ENCODE data around the gene YBX1.

DNA sequence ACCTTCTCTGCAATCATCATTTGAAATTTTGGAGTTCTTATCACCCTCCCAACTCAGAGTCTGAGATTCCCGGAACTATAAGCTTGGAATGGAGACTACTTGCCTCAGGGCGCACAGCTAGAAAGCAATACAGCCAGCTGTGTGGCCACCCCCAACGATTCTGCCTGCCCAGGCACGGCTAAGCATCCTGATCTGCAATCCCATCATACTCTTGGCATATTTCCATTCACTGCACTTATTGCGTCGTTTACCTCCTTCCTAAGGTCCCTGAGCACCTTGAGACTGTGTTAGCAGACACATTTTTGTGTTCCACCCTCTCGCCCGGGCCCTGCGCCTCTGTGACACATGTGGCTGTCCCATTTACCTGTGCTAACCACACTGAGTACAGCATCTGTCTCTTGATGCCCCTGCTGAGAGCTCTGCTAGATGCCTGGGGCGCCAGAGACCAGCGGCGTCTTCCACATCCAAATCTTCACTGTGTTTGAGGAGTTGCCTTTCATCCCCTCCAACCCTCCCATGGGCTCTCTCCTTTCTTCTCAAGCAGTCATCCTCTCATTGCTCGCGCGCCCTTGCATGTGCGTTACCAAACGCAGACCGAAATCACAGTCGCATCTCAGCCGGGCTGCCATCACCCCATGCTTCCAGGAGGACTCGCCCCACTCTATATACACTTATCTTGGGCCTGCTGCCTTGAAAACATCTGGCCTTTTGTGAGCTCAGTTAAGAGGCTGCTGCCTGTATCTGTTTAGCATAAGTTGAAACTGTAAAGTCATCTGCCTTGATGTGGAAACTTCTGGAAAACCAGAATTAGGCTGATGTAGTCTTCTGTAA, 61.3 kb downstream of the YBX1 start:
- TF ChIP-seq, protein P1, sequence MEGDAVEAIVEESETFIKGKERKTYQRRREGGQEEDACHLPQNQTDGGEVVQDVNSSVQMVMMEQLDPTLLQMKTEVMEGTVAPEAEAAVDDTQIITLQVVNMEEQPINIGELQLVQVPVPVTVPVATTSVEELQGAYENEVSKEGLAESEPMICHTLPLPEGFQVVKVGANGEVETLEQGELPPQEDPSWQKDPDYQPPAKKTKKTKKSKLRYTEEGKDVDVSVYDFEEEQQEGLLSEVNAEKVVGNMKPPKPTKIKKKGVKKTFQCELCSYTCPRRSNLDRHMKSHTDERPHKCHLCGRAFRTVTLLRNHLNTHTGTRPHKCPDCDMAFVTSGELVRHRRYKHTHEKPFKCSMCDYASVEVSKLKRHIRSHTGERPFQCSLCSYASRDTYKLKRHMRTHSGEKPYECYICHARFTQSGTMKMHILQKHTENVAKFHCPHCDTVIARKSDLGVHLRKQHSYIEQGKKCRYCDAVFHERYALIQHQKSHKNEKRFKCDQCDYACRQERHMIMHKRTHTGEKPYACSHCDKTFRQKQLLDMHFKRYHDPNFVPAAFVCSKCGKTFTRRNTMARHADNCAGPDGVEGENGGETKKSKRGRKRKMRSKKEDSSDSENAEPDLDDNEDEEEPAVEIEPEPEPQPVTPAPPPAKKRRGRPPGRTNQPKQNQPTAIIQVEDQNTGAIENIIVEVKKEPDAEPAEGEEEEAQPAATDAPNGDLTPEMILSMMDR (IDR thresholded peaks at IDR 0.05; ENCODE audit: low read length) = no peak
- TF ChIP-seq EZH2phosphoT487 (IDR thresholded peaks at IDR 0.05; ENCODE audit: low read length) = no peak
- TF ChIP-seq EZH2 (optimal IDR thresholded peaks at IDR 0.05; ENCODE audit: low read depth, low read length) = no peak

Data from MM.1S (cell line).